Measurements from ENCODE around the gene ATP2A2.
"Not testable (repeated sequence)": the region's sequence is repeated elsewhere in the genome, so short reads cannot be mapped to it uniquely, and the experiment has no call there.

ATP2A2 gene

GRCh38 chr12:110247340-110248095 is 33.5 kb upstream of the ATP2A2 start:
- no peaks in the 10 kb centered on the region for H3K36me3 ChIP-seq (ENCODE audit: control insufficient read depth, insufficient read depth, low read length)
- H3K27ac ChIP-seq (ENCODE audit: insufficient read depth, low read length, poor library complexity, severe bottlenecking) = no peak overlapping the region
- no peak for DNase-seq
- no peaks in the 10 kb centered on the region for H3K4me1 ChIP-seq (ENCODE audit: control insufficient read depth, insufficient read depth, low read length, poor library complexity, severe bottlenecking)
- H3K27me3 ChIP-seq (replicated peaks; ENCODE audit: control insufficient read depth, insufficient read depth, low read length, poor library complexity, severe bottlenecking) = no peaks in the 10 kb centered on the region
- no peaks in the 10 kb centered on the region for H3K9me3 ChIP-seq (ENCODE audit: control insufficient read depth, low read length)
- no peak overlapping the region for H3K4me3 ChIP-seq (ENCODE audit: insufficient read depth, low read depth, low read length, poor library complexity, severe bottlenecking)

GRCh38 chr12:110248096-110248447 is 33.0 kb upstream of the ATP2A2 start:
- no peak for DNase-seq
- H3K9me3 ChIP-seq (ENCODE audit: control insufficient read depth, low read length) = no peaks in the 10 kb centered on the region
- H3K27ac ChIP-seq (ENCODE audit: insufficient read depth, low read length, poor library complexity, severe bottlenecking) = no peak overlapping the region
- H3K4me3 ChIP-seq (ENCODE audit: insufficient read depth, low read depth, low read length, poor library complexity, severe bottlenecking) = no peak overlapping the region
- no peaks in the 10 kb centered on the region for H3K27me3 ChIP-seq (replicated peaks; ENCODE audit: control insufficient read depth, insufficient read depth, low read length, poor library complexity, severe bottlenecking)
- no peaks in the 10 kb centered on the region for H3K36me3 ChIP-seq (ENCODE audit: control insufficient read depth, insufficient read depth, low read length)
- no peaks in the 10 kb centered on the region for H3K4me1 ChIP-seq (ENCODE audit: control insufficient read depth, insufficient read depth, low read length, poor library complexity, severe bottlenecking)

- Histone ChIP-seq H3K4me3 (ENCODE audit: insufficient read depth, low read depth, low read length, poor library complexity, severe bottlenecking) (no peak overlapping the region), H3K27ac (ENCODE audit: insufficient read depth, low read length, poor library complexity, severe bottlenecking) (no peak overlapping the region), H3K9me3 (ENCODE audit: control insufficient read depth, low read length) (no peaks in the 10 kb centered on the region), H3K27me3 (replicated peaks; ENCODE audit: control insufficient read depth, insufficient read depth, low read length, poor library complexity, severe bottlenecking) (no peaks in the 10 kb centered on the region), H3K36me3 (ENCODE audit: control insufficient read depth, insufficient read depth, low read length) (no peaks in the 10 kb centered on the region), H3K4me1 (ENCODE audit: control insufficient read depth, insufficient read depth, low read length, poor library complexity, severe bottlenecking) (no peaks in the 10 kb centered on the region)
- DNase-seq = no peak
Measured at GRCh38 chr12:110249105-110249504, 31.9 kb upstream of the ATP2A2 start.

- H3K4me3 ChIP-seq (ENCODE audit: insufficient read depth, low read depth, low read length, poor library complexity, severe bottlenecking) = no peak overlapping the region
- no peak for DNase-seq
- no peaks in the 10 kb centered on the region for H3K4me1 ChIP-seq (ENCODE audit: control insufficient read depth, insufficient read depth, low read length, poor library complexity, severe bottlenecking)
- no peaks in the 10 kb centered on the region for H3K9me3 ChIP-seq (ENCODE audit: control insufficient read depth, low read length)
- no peak overlapping the region for H3K27ac ChIP-seq (ENCODE audit: insufficient read depth, low read length, poor library complexity, severe bottlenecking)
- no peaks in the 10 kb centered on the region for H3K36me3 ChIP-seq (ENCODE audit: control insufficient read depth, insufficient read depth, low read length)
- no peaks in the 10 kb centered on the region for H3K27me3 ChIP-seq (replicated peaks; ENCODE audit: control insufficient read depth, insufficient read depth, low read length, poor library complexity, severe bottlenecking)
Measured at GRCh38 chr12:110249716-110250225, 31.3 kb upstream of the ATP2A2 start.

GRCh38 chr12:110251381-110251780 is 29.7 kb upstream of the ATP2A2 start:
- Histone ChIP-seq H3K27ac (ENCODE audit: insufficient read depth, low read length, poor library complexity, severe bottlenecking) (no peak overlapping the region), H3K36me3 (ENCODE audit: control insufficient read depth, insufficient read depth, low read length) (no peaks in the 10 kb centered on the region), H3K4me1 (ENCODE audit: control insufficient read depth, insufficient read depth, low read length, poor library complexity, severe bottlenecking) (no peaks in the 10 kb centered on the region), H3K4me3 (ENCODE audit: insufficient read depth, low read depth, low read length, poor library complexity, severe bottlenecking) (no peak overlapping the region), H3K27me3 (replicated peaks; ENCODE audit: control insufficient read depth, insufficient read depth, low read length, poor library complexity, severe bottlenecking) (no peaks in the 10 kb centered on the region), H3K9me3 (ENCODE audit: control insufficient read depth, low read length) (no peaks in the 10 kb centered on the region)
- no peak for DNase-seq

- no peak overlapping the region for H3K27ac ChIP-seq (ENCODE audit: insufficient read depth, low read length, poor library complexity, severe bottlenecking)
- no peaks in the 10 kb centered on the region for H3K9me3 ChIP-seq (ENCODE audit: control insufficient read depth, low read length)
- H3K4me1 ChIP-seq (ENCODE audit: control insufficient read depth, insufficient read depth, low read length, poor library complexity, severe bottlenecking) = no peaks in the 10 kb centered on the region
- H3K4me3 ChIP-seq (ENCODE audit: insufficient read depth, low read depth, low read length, poor library complexity, severe bottlenecking) = no peak overlapping the region
- no peaks in the 10 kb centered on the region for H3K36me3 ChIP-seq (ENCODE audit: control insufficient read depth, insufficient read depth, low read length)
- no peak for DNase-seq
- H3K27me3 ChIP-seq (replicated peaks; ENCODE audit: control insufficient read depth, insufficient read depth, low read length, poor library complexity, severe bottlenecking) = no peaks in the 10 kb centered on the region
Measured at GRCh38 chr12:110252716-110253115, 28.3 kb upstream of the ATP2A2 start.

- Histone ChIP-seq H3K36me3 (ENCODE audit: control insufficient read depth, insufficient read depth, low read length) (no peaks in the 10 kb centered on the region), H3K9me3 (ENCODE audit: control insufficient read depth, low read length) (no peaks in the 10 kb centered on the region), H3K4me1 (ENCODE audit: control insufficient read depth, insufficient read depth, low read length, poor library complexity, severe bottlenecking) (no peaks in the 10 kb centered on the region), H3K4me3 (ENCODE audit: insufficient read depth, low read depth, low read length, poor library complexity, severe bottlenecking) (no peak overlapping the region), H3K27me3 (replicated peaks; ENCODE audit: control insufficient read depth, insufficient read depth, low read length, poor library complexity, severe bottlenecking) (no peaks in the 10 kb centered on the region), H3K27ac (ENCODE audit: insufficient read depth, low read length, poor library complexity, severe bottlenecking) (no peak overlapping the region)
- DNase-seq = no peak
Measured at GRCh38 chr12:110253176-110253575, 27.9 kb upstream of the ATP2A2 start.

- H3K4me3 ChIP-seq (ENCODE audit: insufficient read depth, low read depth, low read length, poor library complexity, severe bottlenecking) = no peak overlapping the region
Measured at GRCh38 chr12:110254971-110255540, 26.0 kb upstream of the ATP2A2 start.

GRCh38 chr12:110255890-110256456 is 25.1 kb upstream of the ATP2A2 start:
- H3K4me1 ChIP-seq (ENCODE audit: control insufficient read depth, insufficient read depth, low read length, poor library complexity, severe bottlenecking); DNase-seq; H3K36me3 ChIP-seq (ENCODE audit: control insufficient read depth, insufficient read depth, low read length); H3K4me3 ChIP-seq (ENCODE audit: insufficient read depth, low read depth, low read length, poor library complexity, severe bottlenecking); H3K9me3 ChIP-seq (ENCODE audit: control insufficient read depth, low read length); H3K27ac ChIP-seq (ENCODE audit: insufficient read depth, low read length, poor library complexity, severe bottlenecking); H3K27me3 ChIP-seq (replicated peaks; ENCODE audit: control insufficient read depth, insufficient read depth, low read length, poor library complexity, severe bottlenecking): not testable (repeated sequence)

More at GRCh38 chr12:110254971-110255540, 26.0 kb upstream of the ATP2A2 start:
- Histone ChIP-seq H3K36me3 (ENCODE audit: control insufficient read depth, insufficient read depth, low read length) (no peaks in the 10 kb centered on the region), H3K9me3 (ENCODE audit: control insufficient read depth, low read length) (no peaks in the 10 kb centered on the region), H3K4me1 (ENCODE audit: control insufficient read depth, insufficient read depth, low read length, poor library complexity, severe bottlenecking) (no peaks in the 10 kb centered on the region), H3K27me3 (replicated peaks; ENCODE audit: control insufficient read depth, insufficient read depth, low read length, poor library complexity, severe bottlenecking) (no peaks in the 10 kb centered on the region), H3K27ac (ENCODE audit: insufficient read depth, low read length, poor library complexity, severe bottlenecking) (no peak overlapping the region)
- DNase-seq = no peak

- Histone ChIP-seq H3K36me3 (ENCODE audit: control insufficient read depth, insufficient read depth, low read length) (no peaks in the 10 kb centered on the region), H3K4me3 (ENCODE audit: insufficient read depth, low read depth, low read length, poor library complexity, severe bottlenecking) (no peak overlapping the region), H3K9me3 (ENCODE audit: control insufficient read depth, low read length) (no peaks in the 10 kb centered on the region), H3K27me3 (replicated peaks; ENCODE audit: control insufficient read depth, insufficient read depth, low read length, poor library complexity, severe bottlenecking) (no peaks in the 10 kb centered on the region), H3K4me1 (ENCODE audit: control insufficient read depth, insufficient read depth, low read length, poor library complexity, severe bottlenecking) (no peaks in the 10 kb centered on the region), H3K27ac (ENCODE audit: insufficient read depth, low read length, poor library complexity, severe bottlenecking) (no peak overlapping the region)
- no peak for DNase-seq
Measured at GRCh38 chr12:110256780-110257431, 24.1 kb upstream of the ATP2A2 start.
